Mucosa of gallbladder (tissue), 1 donor: ENCODE measurements around the gene COL9A2. TPM values are rescaled to one million over a fixed set of nuclear protein-coding genes. Genes with fewer than 3 reads are reported as not detected.
A peak's percentile ranks its signal among the peaks of the same experiment; 100 is the strongest.

ENCODE experiments used
- DNase-seq: peaks from one replicate; pipeline ENCODE4 v3.0.0-alpha.2; 2020; ENCODE audit warnings: low spot score
- total RNA-seq: library from RNA; stranded (reverse); gene quantifications from one replicate; pipeline ENCODE4 v1.2.1, GENCODE V29; 2021
- donor health status: DM: no; HTN: no; CAD: no.

COL9A2 gene
- total RNA-seq, 1 donor from 2014 or later = 8.3 TPM

DNA sequence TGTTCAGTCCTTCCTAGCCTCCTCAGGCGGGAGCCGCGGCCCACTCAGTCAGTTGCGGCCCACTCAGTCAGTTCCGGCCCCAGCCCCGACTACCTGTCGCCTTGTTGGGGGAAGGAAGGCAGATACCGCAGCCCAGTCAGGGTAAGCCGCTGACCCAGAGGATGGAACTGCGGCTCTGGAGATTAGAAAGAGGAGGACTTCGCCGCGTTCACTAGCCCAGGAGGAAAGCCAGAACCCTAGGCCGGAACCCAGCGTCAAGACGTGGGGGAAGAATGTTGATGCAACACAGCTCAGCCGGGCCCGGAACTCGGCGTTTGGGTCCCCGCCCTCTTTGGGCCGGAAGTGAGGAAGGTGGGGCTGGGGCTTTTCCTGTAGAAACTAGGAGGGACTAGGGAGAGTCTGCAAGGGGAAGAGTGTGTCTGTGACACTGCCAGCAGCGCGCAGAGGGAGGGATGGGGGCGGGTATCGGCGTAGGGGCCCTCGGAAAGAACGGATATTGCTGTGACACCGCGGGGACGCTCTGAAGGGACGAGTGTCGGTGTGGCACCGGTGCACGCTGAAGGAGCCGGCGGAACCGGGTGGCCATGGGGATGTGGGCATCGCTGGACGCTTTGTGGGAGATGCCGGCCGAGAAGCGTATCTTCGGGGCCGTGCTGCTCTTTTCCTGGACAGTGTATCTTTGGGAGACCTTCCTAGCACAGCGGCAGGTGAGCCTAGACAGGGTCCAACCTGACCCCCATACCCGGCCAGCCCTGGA lies 59.2 kb downstream of the COL9A2 start, which contains the start of gene ZMPSTE24:
ZMPSTE24 (plus strand) TSS at position 549 of the 757 bp plus-strand sequence; CDS start at position 585, 36 bp downstream.
- DNase-seq = peak; percentile 96

DNA sequence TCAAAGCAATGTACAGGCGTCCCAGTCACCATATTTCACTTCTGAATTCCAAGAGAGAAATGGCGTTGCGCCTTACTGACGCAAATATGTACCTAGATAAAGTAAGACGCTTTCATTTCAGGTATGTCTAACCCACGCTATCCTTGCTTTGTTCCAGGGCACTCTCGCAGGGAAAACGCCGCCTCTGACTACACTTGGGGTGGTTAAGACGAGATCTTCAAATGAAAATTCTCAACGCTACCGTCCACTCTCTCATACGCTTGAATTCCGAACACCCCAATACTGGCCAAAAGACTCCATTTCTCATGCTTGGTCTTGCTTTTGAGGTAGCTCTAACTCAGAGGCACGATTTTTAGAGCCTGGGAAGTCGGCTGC lies 59.8 kb downstream of the COL9A2 start:
- no peak for DNase-seq

DNA sequence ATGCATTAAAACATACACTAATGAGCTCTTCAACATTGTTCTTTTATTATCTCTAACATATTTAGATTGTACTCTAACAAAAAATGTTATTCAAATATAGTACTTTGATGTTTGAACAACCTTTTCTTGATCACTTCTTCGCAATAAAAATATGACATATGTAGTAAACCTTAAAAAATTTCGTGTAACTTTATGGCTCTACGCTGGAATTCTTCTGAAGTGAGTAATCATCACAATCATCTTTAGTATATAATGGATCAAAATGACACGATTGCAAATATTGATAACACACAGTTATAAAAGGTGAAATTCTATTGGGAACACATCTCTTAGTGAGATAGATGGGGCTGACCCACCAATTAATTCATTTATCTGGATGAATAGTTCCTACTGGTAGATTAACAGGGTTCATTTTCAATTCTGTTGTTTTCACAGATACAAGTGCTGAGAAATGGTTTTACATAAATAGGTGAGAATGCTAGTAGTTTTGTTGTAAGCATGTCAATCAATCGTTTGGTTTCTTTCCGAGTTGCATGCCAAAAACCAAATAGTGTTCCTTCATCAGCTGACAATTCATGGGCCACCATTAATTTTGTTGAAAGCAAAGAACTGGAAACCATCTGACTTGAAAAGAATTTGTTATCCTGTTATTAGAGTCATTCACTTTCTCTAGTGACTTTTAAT lies 60.5 kb downstream of the COL9A2 start:
- DNase-seq = no peak

DNA sequence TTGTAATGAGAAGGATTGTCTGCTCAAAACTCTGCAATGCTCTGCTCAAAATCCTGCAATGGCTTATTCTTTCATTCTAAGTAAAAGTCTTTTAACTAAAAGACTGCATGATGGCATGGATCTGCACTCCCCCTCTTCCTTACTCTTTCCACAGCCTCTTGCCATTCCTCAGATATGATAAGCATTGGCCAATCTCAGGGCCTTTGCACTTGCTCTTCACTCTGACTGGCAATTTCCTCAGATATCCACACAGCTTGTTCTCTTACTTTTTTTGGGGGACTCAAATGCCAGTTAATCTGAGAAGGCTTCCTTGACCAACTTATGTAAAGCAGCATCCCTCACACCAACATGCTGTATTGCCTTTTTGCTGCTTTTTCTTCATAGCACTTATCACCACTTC lies 61.9 kb downstream of the COL9A2 start:
- DNase-seq = no peak

DNA sequence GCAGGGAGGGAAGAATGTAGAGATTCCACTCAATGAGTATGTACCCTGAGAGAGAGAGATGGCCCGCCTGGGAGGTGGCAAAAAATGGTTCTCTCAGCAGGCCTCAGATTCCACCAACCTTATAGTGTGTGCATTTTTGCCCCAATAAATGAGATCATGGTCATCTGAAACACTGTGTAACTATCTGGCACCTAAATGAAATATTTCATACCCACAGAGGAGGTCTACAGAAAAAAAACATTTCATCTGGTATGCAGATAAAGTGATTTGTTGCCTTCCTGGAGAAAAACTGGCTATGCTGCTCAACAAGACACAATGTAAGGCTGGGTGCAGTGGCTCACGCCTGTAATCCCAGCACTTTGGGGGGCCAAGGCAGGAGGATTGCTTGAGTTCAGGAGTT lies 64.5 kb downstream of the COL9A2 start:
- DNase-seq = no peak

DNA sequence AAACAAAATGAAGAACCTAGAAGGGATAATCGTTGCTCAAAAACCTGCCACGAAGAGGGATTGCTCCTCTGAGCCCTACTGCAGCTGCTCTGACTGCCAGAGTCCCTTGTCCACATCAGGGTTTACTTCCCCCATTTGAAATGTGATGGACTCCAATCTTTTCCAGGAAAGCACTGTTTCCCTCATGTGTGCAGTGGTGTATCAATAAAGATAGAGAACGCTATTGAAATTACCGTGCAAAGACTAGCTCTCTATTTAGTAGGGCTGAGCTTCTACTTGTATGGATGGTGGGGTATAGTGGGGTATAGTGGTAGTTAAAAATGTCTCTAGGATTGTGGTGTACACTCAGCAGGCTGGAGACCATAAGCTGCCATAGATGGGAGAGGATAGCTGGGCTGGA lies 65.6 kb downstream of the COL9A2 start:
- DNase-seq = no peak

Other genes starting within 250 kb of the COL9A2 start
- 75.9 TPM for gene PPT1, start 220.0 kb downstream of the COL9A2 start, total RNA-seq
- 16.5 TPM for gene RLF, start 155.9 kb downstream of the COL9A2 start, total RNA-seq
- gene TMCO2, start 69.3 kb downstream of the COL9A2 start, total RNA-seq = not detected
- 64.8 TPM for gene ZMPSTE24, start 59.0 kb downstream of the COL9A2 start, total RNA-seq
- 47.6 TPM for gene SMAP2, start 56.4 kb upstream of the COL9A2 start, total RNA-seq
- 1.8 TPM for gene ZFP69B, start 133.2 kb upstream of the COL9A2 start, total RNA-seq
- 3.3 TPM for gene ZFP69, start 160.0 kb upstream of the COL9A2 start, total RNA-seq
- gene EXO5, start 191.5 kb upstream of the COL9A2 start, total RNA-seq = 6.3 TPM
- gene ZNF684, start 214.4 kb upstream of the COL9A2 start, total RNA-seq = 4.4 TPM